K562 (cell line): Measurements from ENCODE around the gene OPA3. TPM values are rescaled to one million over a fixed set of nuclear protein-coding genes. Genes with fewer than 3 reads are reported as not detected.
A peak's percentile ranks its signal among the peaks of the same experiment; 100 is the strongest.

Experiments
- CREB1 ChIP-seq, 2 experiments: sonication (generic) in 1 of 2; formaldehyde crosslinking in 1 of 2; IDR thresholded peaks; 2 replicates each; pipeline versions ENCODE4 v1.6.1 to v1.8.0; 2012 to 2022; ENCODE audit warnings: inconsistent platforms in 1 of 2, mild to moderate bottlenecking in 1 of 2, missing genetic modification reagents in 1 of 2, moderate library complexity in 1 of 2
- HES1 ChIP-seq: fragments of 450-650 bp; IDR thresholded peaks from 2 replicates; pipeline ENCODE4 v1.6.1; 2016; ENCODE audit warnings: low read depth, mild to moderate bottlenecking, moderate library complexity
- MBD1 ChIP-seq: fragments of 250-450 bp; sonication (Bioruptor Pico); IDR thresholded peaks from 2 replicates; pipeline ENCODE4 v1.8.0; 2022; ENCODE audit warnings: inconsistent platforms
- MNT ChIP-seq, 2 experiments: fragments of 450-650 bp; conservative IDR thresholded peaks; 2 replicates each; pipeline ENCODE4 v1.6.1; 2017; ENCODE audit warnings: mild to moderate bottlenecking in 2 of 2, moderate library complexity in 2 of 2
- NEUROD1 ChIP-seq: fragments of 150-350 bp; IDR thresholded peaks from 2 replicates; pipeline ENCODE4 v1.6.1; 2014; ENCODE audit warnings: borderline replicate concordance, low read length, low read depth; ENCODE audit not compliant: partially characterized antibody
- REST ChIP-seq, 2 experiments: fragments of 450-650 bp; formaldehyde crosslinking in 1 of 2; IDR thresholded peaks; 2 replicates each; pipeline versions ENCODE4 v1.4.0 to v1.6.1; 2014 to 2020; ENCODE audit warnings: mild to moderate bottlenecking in 2 of 2, borderline replicate concordance in 1 of 2, low read depth in 1 of 2
- SMARCA4 ChIP-seq: fragments of 450-650 bp; IDR thresholded peaks from 2 replicates; pipeline ENCODE4 v1.6.1; 2016
- ZBTB33 ChIP-seq: sonication (generic); formaldehyde crosslinking; IDR thresholded peaks from 2 replicates; pipeline ENCODE4 v1.8.1; 2023; ENCODE audit warnings: mild to moderate bottlenecking, missing genetic modification reagents
- ZSCAN29 ChIP-seq: fragments of 450-650 bp; IDR thresholded peaks from 2 replicates; pipeline ENCODE4 v1.6.1; 2017
- polyA plus RNA-seq, 8 experiments: library from polyadenylated mRNA; depleted of rRNA in 4 of 8; stranded (reverse) in 5 of 8; unstranded in 3 of 8; fragments of >200 nt; fragmentation: Nextera tagmentation in 2 of 8; fragmentation: Illumina TruSeq in 1 of 8; extraction: Ambion mirVana in 2 of 8; extraction: Trizol in 1 of 8; gene quantifications; 2 replicates each; pipeline versions ENCODE4 v1.2.1 to v1.2.3, GENCODE V29; 2011 to 2014; ENCODE audit warnings: inconsistent platforms in 1 of 8, missing spikeins in 1 of 8
- total RNA-seq, 7 experiments: library from RNA; depleted of rRNA in 6 of 7; stranded (reverse); fragments of >200 nt in 6 of 7; fragmentation: Illumina TruSeq in 2 of 7; extraction: Trizol in 2 of 7; gene quantifications; 2 replicates each; pipeline versions ENCODE4 v1.2.1 to v1.2.3, GENCODE V29; 2011 to 2021; ENCODE audit warnings: low replicate concordance in 1 of 7

Gene OPA3
- total and polyA plus RNA-seq, 9 of the 15 experiments (the other 6 are each of a cell fraction or from before 2014, with no cell fraction given): 1.4 to 18.8 (median 9.0) TPM

- peak; percentile 60; the same call in 1 of the 2 replicates for TF ChIP-seq REST (IDR thresholded peaks at IDR 0.05; ENCODE audit: borderline replicate concordance)
- TF ChIP-seq REST (CRISPR knock-in tag; IDR thresholded peaks at IDR 0.05; ENCODE audit: low read depth): no peak
- peak in 1 of 2 experiments; percentile 53; a peak in 2 of 4 replicates for TF ChIP-seq MNT (conservative IDR thresholded peaks at IDR 0.05)
- peak; percentile 50 for TF ChIP-seq NEUROD1
- TF ChIP-seq ZSCAN29: no peak
- TF ChIP-seq SMARCA4: no peak
- TF ChIP-seq ZBTB33 (CRISPR knock-in tag): 0 out of 2 replicates have a peak, but pooled peaks have one; percentile 13
- no peak for TF ChIP-seq MBD1 (CRISPR knock-in tag)
- no peak; the same call in 1 of the 2 replicates for TF ChIP-seq CREB1 (IDR thresholded peaks at IDR 0.05)
- TF ChIP-seq CREB1 (CRISPR knock-in tag; IDR thresholded peaks at IDR 0.05): peak; percentile 71; the same call in 1 of the 2 replicates
- TF ChIP-seq HES1: no peak
Observed at GRCh38 chr19:45485305-45486077, 99.1 kb downstream of the OPA3 start (continued).
